Measurements from ENCODE around the gene EPHA4.
A peak's percentile ranks its signal among the peaks of the same experiment; 100 is the strongest.

Gene EPHA4

GRCh38 chr2:221558107-221558506 is 14.0 kb downstream of the EPHA4 start:
- H3K27me3 ChIP-seq (ENCODE audit: insufficient read depth, low read length, poor library complexity, severe bottlenecking), result no peaks in the 10 kb centered on the region
- H3K4me3 ChIP-seq (ENCODE audit: low read length, poor library complexity, severe bottlenecking), result peak overlapping the region; percentile 15
- peaks cover 65% of the 10 kb centered on the region for H3K4me1 ChIP-seq (ENCODE audit: insufficient read depth, low read length, poor library complexity, severe bottlenecking)
- TF ChIP-seq EZH2phosphoT487 (IDR thresholded peaks at IDR 0.05; ENCODE audit: borderline replicate concordance) (no peak), CTCF (conservative IDR thresholded peaks at IDR 0.05; ENCODE audit: low read length) (no peak)
- H4K20me1 ChIP-seq (ENCODE audit: insufficient read depth, low read length, poor library complexity, severe bottlenecking), result no peaks in the 10 kb centered on the region
- H3K9ac ChIP-seq (ENCODE audit: low read depth, low read length, poor library complexity, severe bottlenecking), result peak overlapping the region; percentile 52
- no peaks in the 10 kb centered on the region for H3F3A ChIP-seq (ENCODE audit: low read depth)
- peak overlapping the region; percentile 68 for H3K4me2 ChIP-seq (ENCODE audit: low read depth, low read length, poor library complexity, severe bottlenecking)
- peaks cover 11% of the 10 kb centered on the region for H3K79me2 ChIP-seq (ENCODE audit: insufficient read depth, low read length)
- H3K9me3 ChIP-seq (ENCODE audit: insufficient read depth, low read depth, low read length), result no peaks in the 10 kb centered on the region
- peak overlapping the region; percentile 47 for H2AFZ ChIP-seq (ENCODE audit: low read length)
- H3K9me2 ChIP-seq (replicated peaks; ENCODE audit: low read depth, low read length), result no peaks in the 10 kb centered on the region
- no peaks in the 10 kb centered on the region for H3K36me3 ChIP-seq (ENCODE audit: insufficient read depth, low read length)

GRCh38 chr2:221555494-221555846 is 16.6 kb downstream of the EPHA4 start:
- Histone ChIP-seq H3K9me2 (replicated peaks; ENCODE audit: low read depth, low read length) (no peaks in the 10 kb centered on the region), H3K9me3 (ENCODE audit: insufficient read depth, low read depth, low read length) (no peaks in the 10 kb centered on the region), H3K9ac (ENCODE audit: low read depth, low read length, poor library complexity, severe bottlenecking) (peak overlapping the region; percentile 24), H3K79me2 (ENCODE audit: insufficient read depth, low read length) (peaks cover 10% of the 10 kb centered on the region), H4K20me1 (ENCODE audit: insufficient read depth, low read length, poor library complexity, severe bottlenecking) (no peaks in the 10 kb centered on the region), H2AFZ (ENCODE audit: low read length) (peak overlapping the region; percentile 44; the same call in 1 of the 2 replicates), H3K4me2 (ENCODE audit: low read depth, low read length, poor library complexity, severe bottlenecking) (peak overlapping the region; percentile 54), H3K36me3 (ENCODE audit: insufficient read depth, low read length) (no peaks in the 10 kb centered on the region), H3K27me3 (ENCODE audit: insufficient read depth, low read length, poor library complexity, severe bottlenecking) (no peaks in the 10 kb centered on the region), H3K4me3 (ENCODE audit: low read length, poor library complexity, severe bottlenecking) (peak overlapping the region; percentile 20), H3K4me1 (ENCODE audit: insufficient read depth, low read length, poor library complexity, severe bottlenecking) (peaks cover 53% of the 10 kb centered on the region), H3F3A (ENCODE audit: low read depth) (no peaks in the 10 kb centered on the region)
- no peak for TF ChIP-seq CTCF (conservative IDR thresholded peaks at IDR 0.05; ENCODE audit: low read length)
- TF ChIP-seq EZH2phosphoT487 (IDR thresholded peaks at IDR 0.05; ENCODE audit: borderline replicate concordance), result no peak

DNA sequence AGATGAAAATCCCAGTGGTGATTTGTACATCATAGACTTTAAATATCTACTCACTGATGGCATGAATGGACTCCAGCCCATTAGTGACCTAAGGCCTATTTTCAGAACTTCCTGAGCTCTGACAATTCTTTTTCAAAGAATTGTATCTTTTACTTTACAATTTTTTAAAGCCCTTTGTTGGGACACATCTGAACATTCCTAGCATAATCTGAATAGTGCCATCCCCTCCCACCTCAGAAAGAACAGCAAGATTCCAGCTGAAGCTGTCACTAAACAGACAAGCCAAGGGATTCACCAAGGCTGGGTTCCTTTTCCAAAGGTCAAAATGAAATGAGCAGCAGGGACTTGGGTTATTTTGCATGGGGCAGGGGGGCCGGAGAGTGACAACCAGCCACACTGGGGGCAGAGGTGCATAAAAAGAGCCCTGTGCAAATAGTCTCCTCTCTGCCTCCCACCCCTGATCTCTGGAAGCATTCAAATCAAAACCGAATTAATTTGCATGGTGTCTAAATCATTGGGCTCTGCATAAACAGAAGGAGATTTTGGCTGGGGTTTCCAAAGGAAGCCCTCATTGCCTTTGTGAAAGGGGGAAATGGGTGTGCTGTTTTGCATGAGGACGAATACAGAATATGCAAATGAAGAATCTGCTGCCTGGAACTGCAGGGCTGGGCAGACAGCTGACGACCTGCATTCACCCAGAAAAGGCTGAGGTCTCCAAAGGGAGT is 17.2 kb downstream of the EPHA4 start:
- Histone ChIP-seq H3K9ac (ENCODE audit: low read depth, low read length, poor library complexity, severe bottlenecking) (peak overlapping the region; percentile 24), H3K9me2 (replicated peaks; ENCODE audit: low read depth, low read length) (no peaks in the 10 kb centered on the region), H3K4me1 (ENCODE audit: insufficient read depth, low read length, poor library complexity, severe bottlenecking) (peaks cover 49% of the 10 kb centered on the region), H3K4me2 (ENCODE audit: low read depth, low read length, poor library complexity, severe bottlenecking) (peak overlapping the region; percentile 54), H3K9me3 (ENCODE audit: insufficient read depth, low read depth, low read length) (no peaks in the 10 kb centered on the region), H2AFZ (ENCODE audit: low read length) (peak overlapping the region; percentile 44), H3F3A (ENCODE audit: low read depth) (no peaks in the 10 kb centered on the region), H4K20me1 (ENCODE audit: insufficient read depth, low read length, poor library complexity, severe bottlenecking) (no peaks in the 10 kb centered on the region), H3K4me3 (ENCODE audit: low read length, poor library complexity, severe bottlenecking) (peak overlapping the region; percentile 20), H3K27me3 (ENCODE audit: insufficient read depth, low read length, poor library complexity, severe bottlenecking) (no peaks in the 10 kb centered on the region), H3K36me3 (ENCODE audit: insufficient read depth, low read length) (no peaks in the 10 kb centered on the region), H3K79me2 (ENCODE audit: insufficient read depth, low read length) (peaks cover 5% of the 10 kb centered on the region)
- TF ChIP-seq EZH2phosphoT487 (IDR thresholded peaks at IDR 0.05; ENCODE audit: borderline replicate concordance) (no peak), CTCF (conservative IDR thresholded peaks at IDR 0.05; ENCODE audit: low read length) (no peak)

All from Loucy (cell line).